ENCODE data around the gene GSE1. TPM values are rescaled to one million over a fixed set of nuclear protein-coding genes. Genes with fewer than 3 reads are reported as not detected.

The GSE1 gene
- total RNA-seq, 6 donors from 2014 or later, result 80.2 to 332 (median 90.8) TPM

DNA sequence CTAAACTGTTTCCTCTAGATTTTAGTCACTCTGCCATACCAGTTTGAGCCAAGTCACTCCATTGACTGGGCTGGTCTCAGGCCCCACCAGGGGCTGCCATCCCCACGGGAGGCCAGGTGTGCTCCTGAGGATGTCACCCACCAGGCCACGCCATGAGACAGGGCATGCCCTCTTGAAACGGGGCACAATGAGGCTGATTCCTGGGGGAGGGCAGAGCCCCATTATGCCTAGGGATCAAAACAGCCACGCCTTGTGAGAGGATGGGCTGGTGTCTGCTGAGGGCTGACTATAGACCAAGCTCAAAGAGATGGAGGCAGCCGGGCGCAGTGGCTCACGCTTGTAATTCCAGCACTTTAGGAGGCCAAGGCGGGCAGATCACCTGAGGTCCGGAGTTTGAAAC lies 54.1 kb downstream of the GSE1 start:
- ATAC-seq (ENCODE audit: low FRiP score in 2 of 2), result no peak
- H3K27me3 ChIP-seq, result no peaks in the 10 kb centered on the region
- no peak overlapping the region for H3K4me3 ChIP-seq
- peak in 1 of 2 donors; percentile 30 for DNase-seq
- WGBS, 2 donors, result 85 to 92% methylated on average over 4 to 9 of the region's 9 CpGs
- no peaks in the 10 kb centered on the region for H3K4me1 ChIP-seq
- H3K9me3 ChIP-seq, result no peaks in the 10 kb centered on the region
- no peak overlapping the region for H3K27ac ChIP-seq
- TF ChIP-seq POLR2A (IDR thresholded peaks at IDR 0.05) (no peak), EP300 (IDR thresholded peaks at IDR 0.05) (no peak), POLR2AphosphoS5 (IDR thresholded peaks at IDR 0.05) (no peak)
- TF ChIP-seq, protein P1, sequence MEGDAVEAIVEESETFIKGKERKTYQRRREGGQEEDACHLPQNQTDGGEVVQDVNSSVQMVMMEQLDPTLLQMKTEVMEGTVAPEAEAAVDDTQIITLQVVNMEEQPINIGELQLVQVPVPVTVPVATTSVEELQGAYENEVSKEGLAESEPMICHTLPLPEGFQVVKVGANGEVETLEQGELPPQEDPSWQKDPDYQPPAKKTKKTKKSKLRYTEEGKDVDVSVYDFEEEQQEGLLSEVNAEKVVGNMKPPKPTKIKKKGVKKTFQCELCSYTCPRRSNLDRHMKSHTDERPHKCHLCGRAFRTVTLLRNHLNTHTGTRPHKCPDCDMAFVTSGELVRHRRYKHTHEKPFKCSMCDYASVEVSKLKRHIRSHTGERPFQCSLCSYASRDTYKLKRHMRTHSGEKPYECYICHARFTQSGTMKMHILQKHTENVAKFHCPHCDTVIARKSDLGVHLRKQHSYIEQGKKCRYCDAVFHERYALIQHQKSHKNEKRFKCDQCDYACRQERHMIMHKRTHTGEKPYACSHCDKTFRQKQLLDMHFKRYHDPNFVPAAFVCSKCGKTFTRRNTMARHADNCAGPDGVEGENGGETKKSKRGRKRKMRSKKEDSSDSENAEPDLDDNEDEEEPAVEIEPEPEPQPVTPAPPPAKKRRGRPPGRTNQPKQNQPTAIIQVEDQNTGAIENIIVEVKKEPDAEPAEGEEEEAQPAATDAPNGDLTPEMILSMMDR (IDR thresholded peaks at IDR 0.05), result no peak
- peaks cover 67 to 100% (median 93%) of the 10 kb centered on the region in 4 donors for H3K36me3 ChIP-seq

DNA sequence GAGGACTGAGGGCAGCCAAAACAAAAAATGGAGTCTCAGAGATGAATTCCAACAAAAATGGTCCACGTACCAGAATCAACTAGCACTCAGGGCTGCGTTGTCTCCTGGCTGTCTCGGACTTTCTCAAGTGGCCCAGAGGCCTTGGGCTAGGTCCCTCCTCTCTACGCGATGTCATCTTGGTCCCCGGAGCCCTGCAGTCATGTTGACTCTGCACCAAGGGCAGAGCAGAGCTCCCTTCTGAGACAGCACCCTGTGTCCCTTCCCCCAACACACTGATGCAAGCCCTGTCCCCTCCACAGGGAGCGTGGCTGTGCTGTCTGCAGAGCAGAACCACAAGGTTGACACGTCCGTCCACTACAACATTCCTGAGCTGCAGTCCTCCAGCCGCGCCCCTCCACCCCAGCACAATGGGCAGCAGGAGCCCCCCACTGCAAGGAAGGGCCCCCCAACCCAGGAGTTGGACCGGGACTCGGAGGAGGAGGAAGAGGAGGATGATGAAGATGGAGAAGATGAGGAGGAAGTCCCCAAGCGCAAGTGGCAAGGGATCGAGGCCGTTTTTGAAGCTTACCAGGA lies 54.8 kb downstream of the GSE1 start:
- TF ChIP-seq EP300 (IDR thresholded peaks at IDR 0.05), result no peak
- TF ChIP-seq POLR2AphosphoS5 (IDR thresholded peaks at IDR 0.05), result no peak
- no peak for TF ChIP-seq POLR2A (IDR thresholded peaks at IDR 0.05)
- TF ChIP-seq, protein P1 (IDR thresholded peaks at IDR 0.05), result no peak
- Histone ChIP-seq H3K4me3 (no peak overlapping the region), H3K4me1 (peaks cover 0 to 3% (median 0%) of the 10 kb centered on the region in 4 donors), H3K27me3 (no peaks in the 10 kb centered on the region), H3K27ac (no peak overlapping the region), H3K36me3 (peaks cover 70 to 100% (median 93%) of the 10 kb centered on the region in 4 donors), H3K9me3 (no peaks in the 10 kb centered on the region)
- DNase-seq (peak in 1 of 2 donors; percentile 46), ATAC-seq (ENCODE audit: low FRiP score in 2 of 2) (no peak)
- 87 to 94% methylated on average over 14 to 15 of the region's 16 CpGs for WGBS, 2 donors

DNA sequence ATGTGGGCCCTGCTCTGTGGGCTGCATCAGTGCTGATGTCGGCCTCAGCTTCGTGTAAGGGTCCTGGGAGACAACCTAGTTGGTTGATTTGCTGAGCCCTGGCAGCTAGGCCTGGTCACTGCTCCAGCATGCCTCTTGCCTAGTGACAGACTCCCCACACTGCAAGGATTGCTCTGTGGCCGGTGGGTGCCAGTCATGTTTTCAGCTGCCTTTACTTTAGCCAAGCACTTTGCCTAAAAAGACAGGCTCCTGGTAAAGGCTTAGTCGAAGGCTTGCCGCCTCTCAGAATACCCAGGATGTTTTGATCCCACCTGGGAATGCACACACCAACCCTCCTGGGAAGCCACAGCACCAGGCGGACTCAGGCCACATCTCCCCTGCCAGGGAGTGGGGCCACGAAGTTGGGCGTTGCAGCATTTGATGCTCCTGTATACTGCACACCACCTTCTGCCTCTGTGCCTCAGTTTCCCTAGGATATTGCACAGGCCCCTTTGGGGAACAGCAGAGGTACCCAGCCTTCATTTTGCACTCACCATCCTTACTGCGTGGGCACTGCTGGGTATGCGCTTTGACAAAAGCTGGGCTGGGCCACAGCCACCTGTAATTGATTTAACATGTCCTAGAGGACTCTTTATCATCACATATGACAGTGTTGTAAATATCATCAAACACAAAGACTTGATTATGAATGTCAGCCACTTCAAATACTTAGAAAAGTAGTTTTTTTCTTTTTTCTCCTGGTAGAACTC lies 55.7 kb downstream of the GSE1 start:
- ATAC-seq (ENCODE audit: low FRiP score in 2 of 2), result no peak
- Histone ChIP-seq H3K27me3 (no peaks in the 10 kb centered on the region), H3K27ac (no peak overlapping the region), H3K4me1 (peaks cover 0 to 12% (median 7%) of the 10 kb centered on the region in 4 donors), H3K9me3 (no peaks in the 10 kb centered on the region), H3K4me3 (no peak overlapping the region), H3K36me3 (peaks cover 64 to 100% (median 88%) of the 10 kb centered on the region in 4 donors)
- WGBS, 2 donors, result 94% methylated on average over 7 to 10 of the region's 10 CpGs
- DNase-seq, result peak in 1 of 2 donors; percentile 17
- TF ChIP-seq, protein P1 (IDR thresholded peaks at IDR 0.05), result no peak

DNA sequence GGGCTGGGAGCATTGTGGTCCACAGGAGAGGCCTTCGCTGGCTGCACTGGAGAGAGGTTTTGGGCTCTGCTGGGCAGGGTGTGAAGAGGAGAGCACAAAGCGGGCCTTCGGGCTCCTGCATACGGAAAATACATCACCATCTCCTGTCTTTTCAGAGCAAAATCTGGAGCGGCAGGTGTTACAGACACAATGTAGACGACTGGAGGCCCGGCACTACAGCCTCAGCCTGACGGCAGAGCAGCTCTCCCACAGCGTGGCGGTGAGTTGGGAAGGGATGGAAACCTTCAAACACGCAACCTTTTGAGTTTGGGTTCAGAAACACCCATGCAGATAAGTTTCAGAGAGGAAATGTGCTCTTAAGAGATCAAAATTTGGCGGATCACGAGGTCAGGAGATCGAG lies 57.7 kb downstream of the GSE1 start:
- Histone ChIP-seq H3K27ac (no peak overlapping the region), H3K9me3 (no peaks in the 10 kb centered on the region), H3K27me3 (no peaks in the 10 kb centered on the region), H3K4me3 (no peak overlapping the region), H3K4me1 (peaks cover 5 to 21% (median 15%) of the 10 kb centered on the region in 4 donors), H3K36me3 (peaks cover 45 to 99% (median 81%) of the 10 kb centered on the region in 4 donors)
- WGBS, 2 donors, result 94 to 96% methylated on average over 14 of the region's 14 CpGs
- DNase-seq, result no peak
- TF ChIP-seq, protein P1 (IDR thresholded peaks at IDR 0.05), result no peak
- TF ChIP-seq EP300 (IDR thresholded peaks at IDR 0.05) (no peak), POLR2AphosphoS5 (IDR thresholded peaks at IDR 0.05) (no peak), POLR2A (IDR thresholded peaks at IDR 0.05) (no peak)
- ATAC-seq (ENCODE audit: low FRiP score in 2 of 2), result no peak
